ENCODE data around the gene GREB1L.
"Not testable (repeated sequence)": the region's sequence is repeated elsewhere in the genome, so short reads cannot be mapped to it uniquely, and the experiment has no call there.

GREB1L gene

DNA sequence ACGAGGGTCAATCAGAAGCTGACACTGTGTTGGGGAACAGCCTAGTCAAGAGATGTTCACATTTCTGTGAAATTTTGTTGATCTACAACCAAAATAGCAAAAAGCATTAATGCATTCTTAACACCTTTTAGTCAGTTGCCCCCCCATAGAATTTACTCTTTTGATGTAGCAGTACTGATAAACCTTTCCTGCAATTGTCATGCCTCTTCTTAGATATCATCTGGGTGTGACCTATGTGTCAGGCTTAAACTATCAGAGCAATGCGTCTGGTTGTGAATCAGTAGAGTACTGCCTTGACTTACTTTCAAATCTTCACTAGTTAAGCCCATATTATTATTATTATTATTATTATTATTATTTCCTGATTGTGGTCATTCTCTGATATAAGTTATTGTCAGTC, 61.9 kb downstream of the GREB1L start:
- H3K27me3 ChIP-seq (ENCODE audit: insufficient read depth, low read length), result no peaks in the 10 kb centered on the region
- H3K4me3 ChIP-seq (ENCODE audit: low read depth, low read length), result no peak overlapping the region
- peaks cover 35% of the 10 kb centered on the region for H3K4me1 ChIP-seq (ENCODE audit: control insufficient read depth, insufficient read depth, low read length, unreplicated experiment)
- no peak overlapping the region for H3K27ac ChIP-seq (ENCODE audit: low read depth, low read length)
- no peak overlapping the region for H2AFZ ChIP-seq (ENCODE audit: low read length, unreplicated experiment)
- no peaks in the 10 kb centered on the region for H3K36me3 ChIP-seq (ENCODE audit: insufficient read depth, low read length)
- no peaks in the 10 kb centered on the region for H3K79me2 ChIP-seq (ENCODE audit: control insufficient read depth, insufficient read depth, low read length, unreplicated experiment)

DNA sequence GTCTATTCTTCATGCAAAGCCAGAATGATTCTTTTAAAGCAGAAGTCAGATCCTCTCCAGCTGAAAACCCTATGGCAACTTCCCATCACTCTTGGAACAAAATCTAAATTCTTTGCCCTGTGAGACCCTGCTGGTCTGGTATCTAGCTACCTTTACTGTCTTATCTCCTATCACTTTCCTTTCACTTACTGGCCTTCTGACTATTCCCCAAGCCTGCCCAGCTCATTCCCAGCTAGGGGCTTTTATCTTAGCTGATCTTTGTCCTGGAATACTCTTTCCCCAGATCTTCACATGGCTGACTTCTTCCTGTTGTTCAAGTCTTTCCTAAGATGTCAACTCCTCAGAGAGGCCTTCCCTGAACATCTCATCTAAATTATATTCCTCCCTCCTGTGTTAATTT, 63.6 kb downstream of the GREB1L start:
- H3K79me2 ChIP-seq (ENCODE audit: control insufficient read depth, insufficient read depth, low read length, unreplicated experiment), result no peaks in the 10 kb centered on the region
- peaks cover 29% of the 10 kb centered on the region for H3K4me1 ChIP-seq (ENCODE audit: control insufficient read depth, insufficient read depth, low read length, unreplicated experiment)
- H3K27ac ChIP-seq (ENCODE audit: low read depth, low read length), result no peak overlapping the region

DNA sequence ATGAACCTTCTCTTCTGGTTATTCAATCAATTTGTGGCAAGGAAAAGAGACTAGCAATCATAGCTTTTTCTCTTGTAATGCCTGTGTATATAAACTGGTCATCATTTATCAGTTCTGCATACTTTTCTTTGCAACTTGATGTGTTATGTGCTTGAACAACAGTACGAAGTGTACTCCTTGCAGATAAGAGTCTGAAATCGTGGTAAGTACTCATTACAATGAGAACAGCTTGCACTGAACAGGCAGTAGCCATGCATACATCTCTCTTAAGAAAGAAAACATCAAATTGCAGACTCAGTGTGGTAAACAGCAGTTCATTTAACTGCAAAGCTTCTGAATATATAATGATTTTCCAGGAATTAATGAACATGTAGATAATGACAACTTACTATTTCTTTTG, 64.3 kb downstream of the GREB1L start:
- Histone ChIP-seq H3K79me2 (ENCODE audit: control insufficient read depth, insufficient read depth, low read length, unreplicated experiment) (no peaks in the 10 kb centered on the region), H2AFZ (ENCODE audit: low read length, unreplicated experiment) (no peak overlapping the region), H3K36me3 (ENCODE audit: insufficient read depth, low read length) (no peaks in the 10 kb centered on the region), H3K27ac (ENCODE audit: low read depth, low read length) (no peak overlapping the region), H3K27me3 (ENCODE audit: insufficient read depth, low read length) (no peaks in the 10 kb centered on the region), H3K4me1 (ENCODE audit: control insufficient read depth, insufficient read depth, low read length, unreplicated experiment) (peaks cover 21% of the 10 kb centered on the region), H3K4me3 (ENCODE audit: low read depth, low read length) (no peak overlapping the region)

More for the DNA sequence above, 63.6 kb downstream of the GREB1L start:
- no peaks in the 10 kb centered on the region for H3K27me3 ChIP-seq (ENCODE audit: insufficient read depth, low read length)
- no peak overlapping the region for H2AFZ ChIP-seq (ENCODE audit: low read length, unreplicated experiment)
- H3K36me3 ChIP-seq (ENCODE audit: insufficient read depth, low read length), result no peaks in the 10 kb centered on the region
- H3K4me3 ChIP-seq (ENCODE audit: low read depth, low read length), result no peak overlapping the region

DNA sequence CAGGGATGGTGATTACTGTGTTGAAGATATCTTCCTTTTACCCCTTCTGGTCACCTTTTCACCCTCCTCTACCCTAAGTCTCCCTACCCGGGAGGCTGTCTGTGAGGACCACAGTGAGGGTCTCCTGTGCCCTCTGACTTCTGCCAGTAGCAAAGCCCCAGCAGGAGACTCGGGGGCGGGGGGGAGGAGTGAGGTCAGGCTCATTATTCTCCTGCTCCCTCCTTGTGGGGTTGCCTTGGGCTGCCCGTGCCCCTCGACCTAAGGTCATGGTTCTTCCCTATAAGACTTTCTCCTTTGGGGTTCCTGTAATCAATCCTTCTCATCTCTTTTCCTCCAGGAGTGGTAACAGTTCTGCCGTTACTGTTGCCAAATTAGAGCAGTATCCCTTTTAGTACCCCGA, 65.5 kb downstream of the GREB1L start:
- Histone ChIP-seq H2AFZ (ENCODE audit: low read length, unreplicated experiment) (no peak overlapping the region), H3K4me3 (ENCODE audit: low read depth, low read length) (no peak overlapping the region), H3K27ac (ENCODE audit: low read depth, low read length) (no peak overlapping the region), H3K27me3 (ENCODE audit: insufficient read depth, low read length) (no peaks in the 10 kb centered on the region), H3K4me1 (ENCODE audit: control insufficient read depth, insufficient read depth, low read length, unreplicated experiment) (peaks cover 15% of the 10 kb centered on the region), H3K36me3 (ENCODE audit: insufficient read depth, low read length) (no peaks in the 10 kb centered on the region), H3K79me2 (ENCODE audit: control insufficient read depth, insufficient read depth, low read length, unreplicated experiment) (no peaks in the 10 kb centered on the region)

DNA sequence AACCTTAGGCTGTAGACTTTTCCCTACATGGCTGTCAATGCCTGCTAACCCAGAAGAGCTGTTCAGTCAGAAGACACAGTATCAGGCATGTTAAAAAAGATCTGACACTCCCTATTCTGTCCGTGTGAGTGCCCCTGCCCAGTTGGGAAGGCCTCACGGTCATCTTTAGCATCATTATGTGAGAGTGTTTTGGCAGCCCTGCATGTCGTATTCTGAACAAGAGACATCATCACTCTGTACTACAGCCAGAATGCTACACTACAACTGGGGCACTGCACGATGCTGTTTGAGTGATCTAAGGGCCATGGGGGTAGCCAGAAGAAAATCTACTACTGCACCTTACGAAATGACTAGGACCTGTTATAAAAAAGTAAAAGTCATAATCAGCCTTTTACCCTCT, 67.2 kb downstream of the GREB1L start:
- H3K4me3 ChIP-seq (ENCODE audit: low read depth, low read length), result no peak overlapping the region
- no peak overlapping the region for H2AFZ ChIP-seq (ENCODE audit: low read length, unreplicated experiment)
- H3K36me3 ChIP-seq (ENCODE audit: insufficient read depth, low read length), result no peaks in the 10 kb centered on the region
- no peak overlapping the region for H3K27ac ChIP-seq (ENCODE audit: low read depth, low read length)
- H3K79me2 ChIP-seq (ENCODE audit: control insufficient read depth, insufficient read depth, low read length, unreplicated experiment), result no peaks in the 10 kb centered on the region
- H3K27me3 ChIP-seq (ENCODE audit: insufficient read depth, low read length), result no peaks in the 10 kb centered on the region
- peaks cover 9% of the 10 kb centered on the region for H3K4me1 ChIP-seq (ENCODE audit: control insufficient read depth, insufficient read depth, low read length, unreplicated experiment)

DNA sequence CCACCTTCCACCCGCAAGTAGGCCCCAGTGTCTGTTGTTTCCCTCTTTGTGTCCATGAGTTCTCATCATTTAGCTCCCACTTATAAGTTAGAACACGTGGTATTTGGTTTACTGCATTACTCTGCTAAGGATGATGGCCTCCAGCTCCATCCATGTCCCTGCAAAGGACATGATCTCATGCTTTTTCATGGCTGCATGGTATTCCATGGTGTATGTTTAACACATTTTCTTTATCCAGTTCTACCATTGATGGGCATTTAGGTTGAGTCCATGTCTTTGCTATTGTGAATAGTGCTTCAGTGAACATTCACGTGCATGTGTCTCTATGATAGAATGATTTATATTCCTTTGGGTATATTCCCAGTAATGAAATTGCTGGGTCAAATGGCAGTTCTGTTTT, 69.9 kb downstream of the GREB1L start:
- peaks cover 20% of the 10 kb centered on the region for H3K4me1 ChIP-seq (ENCODE audit: control insufficient read depth, insufficient read depth, low read length, unreplicated experiment)
- H3K36me3 ChIP-seq (ENCODE audit: insufficient read depth, low read length); H3K27ac ChIP-seq (ENCODE audit: low read depth, low read length); H3K79me2 ChIP-seq (ENCODE audit: control insufficient read depth, insufficient read depth, low read length, unreplicated experiment); H3K27me3 ChIP-seq (ENCODE audit: insufficient read depth, low read length); H3K4me3 ChIP-seq (ENCODE audit: low read depth, low read length); H2AFZ ChIP-seq (ENCODE audit: low read length, unreplicated experiment): not testable (repeated sequence)

DNA sequence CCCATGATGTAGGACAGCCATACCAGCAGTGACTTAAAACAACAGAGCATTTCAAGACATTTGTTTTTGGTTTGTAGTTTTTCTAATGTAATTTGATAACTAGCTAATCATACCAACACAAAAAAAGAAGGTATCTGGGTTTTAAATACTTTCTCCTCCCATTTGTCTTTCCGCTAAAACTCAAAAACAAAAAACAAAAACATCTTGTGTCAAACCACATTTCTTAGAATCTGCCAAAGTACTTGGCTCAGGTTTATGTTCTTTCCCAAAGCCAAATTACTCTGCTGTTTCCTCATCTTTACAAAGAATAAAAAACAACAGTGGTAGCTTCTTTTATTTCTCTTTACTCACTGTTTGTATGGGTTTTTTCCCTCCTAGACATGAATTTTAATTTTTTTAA, 71.5 kb downstream of the GREB1L start:
- H3K4me1 ChIP-seq (ENCODE audit: control insufficient read depth, insufficient read depth, low read length, unreplicated experiment), result peaks cover 20% of the 10 kb centered on the region
- no peaks in the 10 kb centered on the region for H3K27me3 ChIP-seq (ENCODE audit: insufficient read depth, low read length)
- H2AFZ ChIP-seq (ENCODE audit: low read length, unreplicated experiment), result no peak overlapping the region
- no peaks in the 10 kb centered on the region for H3K79me2 ChIP-seq (ENCODE audit: control insufficient read depth, insufficient read depth, low read length, unreplicated experiment)
- H3K4me3 ChIP-seq (ENCODE audit: low read depth, low read length), result no peak overlapping the region
- H3K36me3 ChIP-seq (ENCODE audit: insufficient read depth, low read length), result no peaks in the 10 kb centered on the region
- no peak overlapping the region for H3K27ac ChIP-seq (ENCODE audit: low read depth, low read length)

DNA sequence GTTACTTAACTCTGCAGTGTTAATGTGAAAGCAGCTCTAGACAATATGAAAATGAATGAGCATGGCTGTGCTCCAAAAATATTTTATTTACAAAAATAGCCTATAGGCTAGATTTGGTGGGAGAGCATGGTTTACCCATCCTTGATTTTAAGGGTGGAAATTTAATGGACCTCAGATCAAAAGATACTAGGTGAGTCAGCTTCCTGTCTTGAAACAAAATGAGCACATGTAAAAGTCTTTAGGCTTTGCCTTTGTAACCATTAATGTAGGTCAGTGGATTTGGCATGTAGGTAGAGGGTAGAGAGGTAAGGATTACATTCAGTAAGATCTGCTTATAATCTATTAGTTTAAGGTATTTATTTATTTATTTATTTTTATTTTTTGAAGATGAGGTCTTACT, 72.7 kb downstream of the GREB1L start:
- no peaks in the 10 kb centered on the region for H3K36me3 ChIP-seq (ENCODE audit: insufficient read depth, low read length)
- no peak overlapping the region for H3K27ac ChIP-seq (ENCODE audit: low read depth, low read length)
- no peak overlapping the region for H2AFZ ChIP-seq (ENCODE audit: low read length, unreplicated experiment)
- peaks cover 20% of the 10 kb centered on the region for H3K4me1 ChIP-seq (ENCODE audit: control insufficient read depth, insufficient read depth, low read length, unreplicated experiment)
- H3K4me3 ChIP-seq (ENCODE audit: low read depth, low read length), result no peak overlapping the region
- H3K27me3 ChIP-seq (ENCODE audit: insufficient read depth, low read length), result no peaks in the 10 kb centered on the region
- no peaks in the 10 kb centered on the region for H3K79me2 ChIP-seq (ENCODE audit: control insufficient read depth, insufficient read depth, low read length, unreplicated experiment)

DNA sequence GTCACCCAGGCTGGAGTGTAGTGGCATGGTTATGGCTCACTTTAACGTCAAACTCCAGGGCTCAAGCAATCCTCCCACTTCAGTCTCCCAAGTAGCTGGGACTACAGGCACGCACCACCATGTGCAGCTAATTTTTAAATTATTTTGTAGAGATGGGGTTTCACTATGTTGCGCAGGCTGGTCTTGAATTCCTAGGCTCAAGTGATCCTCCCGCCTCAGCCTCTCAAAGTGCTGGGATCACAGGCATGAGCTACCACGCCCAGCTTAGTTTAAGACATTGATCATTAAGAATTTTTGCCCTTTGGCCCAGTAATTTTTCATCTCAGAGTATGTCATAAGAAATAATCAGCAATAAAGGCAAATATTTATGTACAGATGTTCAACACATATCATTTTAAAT, 73.1 kb downstream of the GREB1L start:
- peaks cover 20% of the 10 kb centered on the region for H3K4me1 ChIP-seq (ENCODE audit: control insufficient read depth, insufficient read depth, low read length, unreplicated experiment)
- not testable (repeated sequence) for H3K27me3 ChIP-seq (ENCODE audit: insufficient read depth, low read length)

DNA sequence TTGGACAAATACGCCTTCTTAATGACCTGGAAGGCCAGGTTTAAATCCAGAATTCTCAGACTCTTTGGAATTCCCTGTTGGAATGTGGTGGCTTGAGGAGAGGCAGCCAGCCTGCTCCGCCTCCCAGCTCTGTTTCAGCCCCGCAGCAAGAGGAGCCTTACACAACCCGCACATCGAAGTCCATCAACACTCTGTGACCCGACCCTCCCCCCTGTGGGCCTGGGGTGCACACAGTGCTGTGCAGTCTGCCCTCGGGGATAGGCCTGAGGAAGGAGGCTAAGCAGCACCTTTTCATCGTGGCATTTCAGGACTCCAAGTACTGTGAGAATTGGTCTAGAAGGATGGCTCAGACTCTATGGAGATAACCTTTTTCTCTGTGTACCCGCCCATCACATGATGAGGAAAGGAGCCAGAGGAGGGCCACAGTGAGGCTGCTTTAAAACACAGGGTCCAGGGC, 73.7 kb downstream of the GREB1L start:
- Histone ChIP-seq H3K27me3 (ENCODE audit: insufficient read depth, low read length) (no peaks in the 10 kb centered on the region), H3K36me3 (ENCODE audit: insufficient read depth, low read length) (no peaks in the 10 kb centered on the region), H3K4me1 (ENCODE audit: control insufficient read depth, insufficient read depth, low read length, unreplicated experiment) (peaks cover 20% of the 10 kb centered on the region), H2AFZ (ENCODE audit: low read length, unreplicated experiment) (peak overlapping the region; percentile 93), H3K79me2 (ENCODE audit: control insufficient read depth, insufficient read depth, low read length, unreplicated experiment) (no peaks in the 10 kb centered on the region), H3K27ac (ENCODE audit: low read depth, low read length) (no peak overlapping the region), H3K4me3 (ENCODE audit: low read depth, low read length) (no peak overlapping the region)

More for the DNA sequence above, 73.1 kb downstream of the GREB1L start:
- H2AFZ ChIP-seq (ENCODE audit: low read length, unreplicated experiment); H3K36me3 ChIP-seq (ENCODE audit: insufficient read depth, low read length); H3K27ac ChIP-seq (ENCODE audit: low read depth, low read length); H3K4me3 ChIP-seq (ENCODE audit: low read depth, low read length); H3K79me2 ChIP-seq (ENCODE audit: control insufficient read depth, insufficient read depth, low read length, unreplicated experiment): not testable (repeated sequence)

DNA sequence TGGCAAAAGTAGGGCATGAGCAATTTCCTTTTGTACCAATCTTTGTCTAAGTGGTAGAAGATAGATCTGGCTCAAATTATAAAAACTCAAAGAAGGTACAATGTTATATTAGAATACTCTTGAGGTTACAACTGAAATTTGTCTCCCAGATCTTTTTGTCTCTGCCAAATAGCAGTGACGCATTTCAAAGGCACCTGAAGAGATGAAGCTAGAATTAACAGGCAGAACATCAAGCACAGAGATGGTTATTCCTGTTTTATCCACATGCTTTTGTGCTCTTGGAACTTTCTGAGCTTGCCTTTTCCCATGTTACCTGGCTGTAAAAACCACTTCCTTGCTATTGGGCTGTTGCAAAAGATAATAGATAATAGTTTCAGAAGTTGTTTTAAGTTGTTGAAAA, 74.3 kb downstream of the GREB1L start:
- Histone ChIP-seq H3K4me1 (ENCODE audit: control insufficient read depth, insufficient read depth, low read length, unreplicated experiment) (peaks cover 20% of the 10 kb centered on the region), H3K36me3 (ENCODE audit: insufficient read depth, low read length) (no peaks in the 10 kb centered on the region), H3K27ac (ENCODE audit: low read depth, low read length) (no peak overlapping the region), H3K27me3 (ENCODE audit: insufficient read depth, low read length) (no peaks in the 10 kb centered on the region), H2AFZ (ENCODE audit: low read length, unreplicated experiment) (no peak overlapping the region), H3K79me2 (ENCODE audit: control insufficient read depth, insufficient read depth, low read length, unreplicated experiment) (no peaks in the 10 kb centered on the region), H3K4me3 (ENCODE audit: low read depth, low read length) (no peak overlapping the region)

All from ACC112 (cell line).